NCI-H2227 (cell line): ENCODE results near the gene DNASE1L3.
A peak's percentile ranks its signal among the peaks of the same experiment; 100 is the strongest.
"Not testable (repeated sequence)": the region's sequence is repeated elsewhere in the genome, so short reads cannot be mapped to it uniquely, and the experiment has no call there.

Experiments used
- DNase-seq: peaks from one replicate; lab custom pipeline; 2025; ENCODE audit not compliant: unreplicated experiment; lab: John Stamatoyannopoulos, UW

The DNASE1L3 gene

GRCh38 chr3:58236527-58237237, 25.9 kb upstream of the DNASE1L3 start:
- peak; percentile 51 for DNase-seq

GRCh38 chr3:58235970-58236369, 25.2 kb upstream of the DNASE1L3 start:
- no peak for DNase-seq

- DNase-seq = no peak
These were observed 23.8 kb upstream of the DNASE1L3 start for GRCh38 chr3:58234516-58234931.

- no peak for DNase-seq
These were observed 20.9 kb upstream of the DNASE1L3 start for GRCh38 chr3:58231666-58232065.

- no peak for DNase-seq
These were observed 20.2 kb upstream of the DNASE1L3 start for GRCh38 chr3:58230876-58231552.

GRCh38 chr3:58227933-58228332, 17.2 kb upstream of the DNASE1L3 start:
- DNase-seq = not testable (repeated sequence)

GRCh38 chr3:58223855-58224254, 13.1 kb upstream of the DNASE1L3 start:
- no peak for DNase-seq

- no peak for DNase-seq
These were observed 11.5 kb upstream of the DNASE1L3 start for GRCh38 chr3:58222161-58222724.

GRCh38 chr3:58218904-58219303, 8.1 kb upstream of the DNASE1L3 start:
- no peak for DNase-seq

- peak; percentile 62 for DNase-seq
These were observed 6.5 kb upstream of the DNASE1L3 start for GRCh38 chr3:58217209-58217811.

GRCh38 chr3:58216496-58217195, 5.9 kb upstream of the DNASE1L3 start:
- DNase-seq = no peak

GRCh38 chr3:58215317-58216025, 4.7 kb upstream of the DNASE1L3 start:
- peak; percentile 7 for DNase-seq

GRCh38 chr3:58214484-58215316, 3.9 kb upstream of the DNASE1L3 start:
- DNase-seq = no peak

- no peak for DNase-seq
These were observed 839 bp downstream of the DNASE1L3 start for GRCh38 chr3:58209933-58210332.

- no peak for DNase-seq
These were observed 2.8 kb downstream of the DNASE1L3 start for GRCh38 chr3:58207954-58208353.

- no peak for DNase-seq
These were observed 4.3 kb downstream of the DNASE1L3 start for GRCh38 chr3:58206406-58207011.

GRCh38 chr3:58205981-58206380, 4.8 kb downstream of the DNASE1L3 start:
- no peak for DNase-seq

GRCh38 chr3:58204720-58205119, 6.1 kb downstream of the DNASE1L3 start:
- DNase-seq = no peak

- DNase-seq = no peak
These were observed 7.2 kb downstream of the DNASE1L3 start for GRCh38 chr3:58203541-58203940.
